ENCODE results near the gene HHIPL1.

GRCh38 chr14:99625476-99625875 lies 19.5 kb upstream of the HHIPL1 start:
- TF ChIP-seq POLR2AphosphoS2 (conservative IDR thresholded peaks at IDR 0.05; ENCODE audit: low read length), result no peak
- TF ChIP-seq CTCF (IDR thresholded peaks at IDR 0.05), result no peak
- TF ChIP-seq REST (IDR thresholded peaks at IDR 0.05), result no peak
